Globus pallidus (tissue), 1 donor: ENCODE results near the gene CUEDC1.
A peak's percentile ranks its signal among the peaks of the same experiment; 100 is the strongest.
"Not testable (repeated sequence)": the region's sequence is repeated elsewhere in the genome, so short reads cannot be mapped to it uniquely, and the experiment has no call there.

ENCODE experiments used
- DNase-seq: peaks from one replicate; pipeline ENCODE4 v3.0.0-alpha.2; 2015; ENCODE audit warnings: low spot score

CUEDC1 gene

DNA sequence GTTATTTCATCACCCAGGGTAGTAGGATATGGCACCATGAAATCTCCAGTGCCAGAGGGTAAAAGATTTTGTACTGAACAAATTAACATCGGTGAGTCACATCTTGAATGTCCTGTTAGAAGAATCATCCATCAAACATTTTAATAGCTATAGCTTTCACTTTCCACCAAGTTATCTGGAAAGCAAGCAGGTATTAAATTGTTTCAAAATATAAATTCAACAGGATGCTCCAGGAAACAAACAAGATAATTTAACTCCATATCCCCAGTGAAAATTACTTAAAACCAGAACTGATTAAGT is 30.4 kb upstream of the CUEDC1 start:
- DNase-seq, result no peak

GRCh38 chr17:57984936-57985674 is 29.9 kb upstream of the CUEDC1 start:
- DNase-seq, result no peak

DNA sequence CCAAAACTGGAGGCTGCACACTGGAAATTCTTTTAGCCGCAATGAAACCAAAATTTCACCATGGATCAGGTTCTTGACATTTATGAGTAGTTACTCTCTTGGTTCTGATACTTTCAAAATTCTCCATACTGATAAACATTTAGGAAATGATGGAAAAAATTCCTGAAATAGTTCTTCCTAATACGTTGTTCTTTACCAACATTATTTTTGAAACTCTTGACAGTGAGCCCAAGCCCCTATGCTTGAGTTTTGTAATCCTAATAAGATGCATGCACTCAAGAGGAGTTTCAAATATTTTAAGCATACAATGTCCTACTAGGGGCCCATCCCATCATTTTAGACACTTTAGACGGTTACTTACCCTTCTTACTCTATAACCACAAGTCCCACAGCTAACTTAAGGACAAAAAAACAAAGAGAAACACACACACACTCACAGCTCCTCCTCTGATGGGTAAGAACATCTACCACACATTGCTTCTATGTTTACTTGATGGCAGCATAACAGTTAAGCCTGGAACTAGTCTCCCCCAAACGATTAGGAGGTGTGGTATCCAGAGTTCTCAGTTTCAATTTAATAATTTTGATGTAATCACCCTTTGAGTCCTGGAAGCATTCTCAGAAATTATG is 29.2 kb upstream of the CUEDC1 start:
- no peak for DNase-seq

DNA sequence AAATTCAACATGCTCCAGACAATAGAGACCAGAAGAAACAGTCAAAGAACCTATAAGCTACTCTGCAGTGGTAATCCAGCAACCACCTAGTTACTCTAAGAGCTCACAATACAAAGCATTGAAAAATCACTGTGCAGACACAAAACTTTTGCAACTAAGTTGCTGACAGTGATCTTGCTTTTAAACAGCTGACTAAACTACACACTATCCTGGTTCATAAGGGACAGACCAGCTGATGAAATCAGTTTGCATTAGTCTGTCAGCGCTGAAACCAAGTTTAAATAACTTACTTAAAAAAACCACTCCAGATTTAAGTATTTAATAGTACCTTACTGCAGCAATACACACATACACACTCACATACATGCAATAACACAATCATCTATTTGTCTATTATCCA is 28.2 kb upstream of the CUEDC1 start:
- no peak for DNase-seq

DNA sequence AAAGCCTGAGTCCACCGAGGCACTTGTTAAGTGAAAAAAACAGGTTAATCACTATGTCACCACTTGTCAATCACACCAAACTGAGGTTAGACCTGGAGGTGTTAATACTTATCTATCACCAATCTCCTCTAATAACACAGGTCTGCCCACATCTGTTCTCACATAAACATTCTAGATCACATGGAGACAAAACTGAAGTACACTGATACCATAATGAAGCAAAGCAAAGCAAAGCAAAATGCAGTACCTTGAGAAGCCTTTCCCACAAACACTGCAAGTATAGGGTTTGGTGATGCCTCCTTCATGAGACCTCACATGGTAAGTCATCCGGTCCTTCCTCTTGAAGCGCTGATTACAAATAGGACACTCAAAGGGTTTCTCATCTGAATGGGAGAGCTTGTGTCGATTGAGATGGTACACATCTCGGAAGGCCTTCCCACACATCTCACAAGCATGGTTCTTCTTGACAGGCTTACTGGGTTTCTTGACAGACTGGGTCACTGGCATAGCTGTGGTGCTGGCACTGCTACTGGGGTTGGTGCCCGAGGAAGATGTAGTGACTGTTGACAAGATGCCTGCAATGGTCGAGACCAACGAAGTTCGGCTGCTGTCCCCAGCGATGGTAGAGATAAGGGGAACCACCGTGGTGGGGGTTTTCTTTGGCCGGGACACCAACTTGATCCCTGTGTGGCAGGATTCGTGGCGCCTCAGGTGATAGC is 27.4 kb upstream of the CUEDC1 start:
- no peak for DNase-seq

GRCh38 chr17:57980522-57980921 is 25.3 kb upstream of the CUEDC1 start:
- no peak for DNase-seq

- no peak for DNase-seq
Measured at GRCh38 chr17:57979076-57979475, 23.9 kb upstream of the CUEDC1 start.

DNA sequence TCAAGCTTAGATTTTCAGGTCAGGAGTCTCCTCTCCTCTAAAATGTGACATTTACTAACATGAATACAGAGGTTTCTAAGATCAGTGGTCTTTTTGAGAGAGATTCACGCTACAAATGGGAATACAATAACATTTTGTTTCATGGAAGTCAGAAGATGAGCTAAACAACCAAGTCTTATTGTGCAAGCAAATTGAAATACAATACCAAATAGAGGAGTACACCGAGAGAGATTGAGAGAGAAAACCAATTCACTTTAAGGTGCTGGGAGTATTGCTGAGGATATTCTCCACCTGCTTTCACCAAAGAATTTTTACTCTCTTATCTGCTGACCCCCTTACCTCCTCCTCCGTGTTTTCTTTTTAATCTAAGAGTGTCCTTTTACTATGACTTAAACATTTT is 21.4 kb upstream of the CUEDC1 start:
- peak; percentile 86 for DNase-seq

GRCh38 chr17:57975044-57975443 is 19.8 kb upstream of the CUEDC1 start:
- no peak for DNase-seq

- not testable (repeated sequence) for DNase-seq
Measured at GRCh38 chr17:57974053-57974824, 19.0 kb upstream of the CUEDC1 start.

GRCh38 chr17:57972151-57972550 is 16.9 kb upstream of the CUEDC1 start:
- no peak for DNase-seq

- no peak for DNase-seq
Measured at GRCh38 chr17:57971572-57971971, 16.4 kb upstream of the CUEDC1 start.

- no peak for DNase-seq
Measured at GRCh38 chr17:57970710-57971109, 15.5 kb upstream of the CUEDC1 start.

DNA sequence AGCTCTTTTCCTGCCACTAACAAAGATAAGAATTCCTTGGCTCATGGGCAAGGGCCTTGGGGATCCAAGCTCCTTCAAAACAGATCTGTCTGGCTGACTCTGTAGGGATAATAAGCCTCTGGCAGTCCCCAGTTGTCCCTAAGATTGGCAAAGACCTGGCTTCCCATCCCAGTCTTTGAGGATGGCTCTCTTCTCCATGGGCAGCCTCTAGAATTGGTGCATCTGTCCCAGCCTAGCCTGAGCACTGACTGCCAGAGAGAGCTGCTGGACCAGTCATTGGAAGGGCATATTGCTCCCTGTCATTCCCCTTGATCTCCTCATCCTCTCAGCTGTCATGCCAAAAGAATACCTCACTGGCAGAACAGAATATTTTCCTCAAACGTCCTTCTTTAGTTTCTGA is 13.2 kb upstream of the CUEDC1 start:
- DNase-seq, result no peak

DNA sequence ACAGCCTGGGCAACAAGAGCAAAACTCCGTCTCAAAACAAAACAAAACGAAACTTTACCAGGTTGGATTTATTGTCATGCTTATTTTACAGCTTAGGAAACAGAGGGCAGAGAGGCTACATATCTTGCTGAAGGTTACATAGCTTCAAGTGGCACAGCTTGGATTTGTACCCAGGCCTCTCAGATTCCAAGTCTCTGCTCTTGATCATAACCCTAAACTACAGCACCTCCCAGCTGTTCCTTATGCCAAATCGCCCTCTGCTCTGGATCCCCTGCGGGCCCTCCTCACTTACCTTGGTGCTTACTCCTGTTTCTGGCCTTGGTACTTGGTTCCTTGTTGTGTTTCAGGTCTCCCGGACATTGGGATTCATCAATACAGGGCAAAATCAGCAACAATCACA is 11.7 kb upstream of the CUEDC1 start:
- no peak for DNase-seq

DNA sequence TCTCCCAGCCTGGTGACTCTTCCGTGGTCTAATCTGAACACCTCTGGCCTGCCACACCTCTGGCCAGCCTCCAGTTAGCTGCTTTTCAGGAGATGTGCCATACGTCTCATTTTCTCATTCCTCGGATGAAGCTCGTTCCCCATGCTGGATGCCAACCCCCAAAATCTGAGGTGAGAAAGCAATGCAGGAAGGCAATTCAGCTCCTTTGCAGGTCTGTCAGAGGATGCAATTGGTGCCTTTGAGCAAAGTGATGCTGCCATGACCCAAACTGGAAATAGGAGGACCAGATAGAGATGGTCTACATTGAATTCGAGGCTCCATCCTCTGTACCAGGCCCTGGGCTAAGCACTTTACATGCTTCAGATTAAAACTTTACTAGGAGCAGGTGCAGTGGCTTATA is 11.0 kb upstream of the CUEDC1 start:
- no peak for DNase-seq

DNA sequence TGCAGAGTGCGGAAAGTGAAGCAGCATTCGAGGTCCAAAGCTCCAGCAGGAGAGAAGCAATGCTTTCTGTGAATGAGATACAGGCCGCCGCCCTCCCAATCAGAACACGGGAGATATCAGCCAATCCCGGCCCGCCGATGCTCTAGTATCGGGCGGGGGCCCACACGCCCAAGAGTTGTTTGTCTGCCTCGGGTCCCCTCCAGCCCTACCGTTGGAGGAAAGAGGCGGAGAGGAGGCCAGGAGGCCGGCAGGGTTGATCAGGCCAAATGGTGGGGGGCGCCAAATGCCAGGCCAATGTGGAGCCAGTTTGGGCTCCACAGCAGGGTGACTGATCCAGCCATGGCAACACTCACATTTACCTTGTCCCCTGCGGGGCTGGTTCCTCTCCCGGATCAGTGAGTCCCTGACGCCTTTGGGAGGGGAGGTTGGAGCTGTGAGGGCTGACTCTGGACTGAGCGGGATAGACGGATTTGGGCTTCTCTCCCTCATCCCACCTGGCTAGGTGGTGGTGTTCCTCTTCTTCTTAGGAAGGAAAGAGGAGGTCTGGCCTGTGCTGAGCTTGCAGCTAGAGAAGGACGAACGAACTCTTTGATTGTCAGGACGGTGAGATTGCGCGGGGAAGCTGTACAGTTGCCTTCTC is 10.4 kb upstream of the CUEDC1 start:
- no peak for DNase-seq

DNA sequence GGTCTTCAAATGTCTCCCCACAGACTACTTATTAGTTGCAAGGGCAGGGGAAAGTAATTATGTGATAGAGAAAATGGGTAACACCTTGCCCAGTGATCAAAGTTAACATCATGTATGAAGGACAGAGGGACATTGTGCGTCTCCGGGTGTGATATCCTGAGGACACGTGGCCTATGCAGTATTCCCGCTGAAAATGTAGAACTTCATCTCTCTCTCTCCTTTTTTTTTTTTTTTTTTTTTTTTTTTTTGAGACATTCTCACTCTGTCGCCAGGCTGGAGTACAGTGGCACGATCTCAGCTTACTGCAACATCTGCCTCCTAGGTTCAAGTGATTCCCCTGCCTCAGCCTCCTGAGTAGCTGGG is 7.9 kb upstream of the CUEDC1 start:
- no peak for DNase-seq

DNA sequence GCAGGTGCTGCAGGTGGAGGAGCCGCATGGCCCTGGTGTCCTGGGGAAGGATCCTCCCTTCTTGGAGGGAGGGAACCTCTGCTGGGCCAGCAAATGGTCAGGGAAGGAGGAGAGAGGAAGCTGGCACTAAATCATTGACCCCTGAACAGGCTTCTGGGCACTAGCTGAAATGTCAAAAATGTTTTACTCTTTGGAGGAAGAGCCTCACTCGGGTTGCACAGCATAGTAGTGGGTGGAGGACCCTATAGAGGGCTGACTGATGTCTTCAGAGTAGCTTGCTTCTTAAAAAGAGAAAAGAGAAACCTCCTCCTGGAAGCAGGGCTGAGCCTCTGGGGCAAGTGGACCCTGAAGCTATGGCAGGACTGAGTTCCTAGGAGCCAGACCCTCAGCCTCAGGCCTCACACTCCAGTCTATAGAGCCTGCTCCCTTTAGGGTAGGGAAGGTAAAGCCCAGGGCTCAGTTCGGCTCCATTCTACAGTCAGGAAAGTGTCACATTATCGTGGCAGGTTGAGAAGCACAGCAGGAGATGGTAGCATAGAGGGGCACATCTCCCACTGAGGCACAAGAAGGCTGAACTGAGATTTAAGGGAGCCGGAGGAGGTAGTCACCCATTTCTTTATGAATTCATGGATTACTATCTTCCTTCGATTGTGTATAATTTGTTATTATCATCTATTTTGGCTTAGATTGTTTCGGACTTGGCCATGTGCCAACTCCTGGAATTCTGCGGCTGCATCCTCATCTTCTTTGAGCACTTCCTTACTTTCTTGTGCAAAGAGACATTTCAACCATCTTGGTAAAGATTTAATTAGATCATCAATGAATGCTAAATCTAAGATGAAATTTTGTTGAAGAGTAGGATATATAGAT is 7.3 kb upstream of the CUEDC1 start:
- no peak for DNase-seq

DNA sequence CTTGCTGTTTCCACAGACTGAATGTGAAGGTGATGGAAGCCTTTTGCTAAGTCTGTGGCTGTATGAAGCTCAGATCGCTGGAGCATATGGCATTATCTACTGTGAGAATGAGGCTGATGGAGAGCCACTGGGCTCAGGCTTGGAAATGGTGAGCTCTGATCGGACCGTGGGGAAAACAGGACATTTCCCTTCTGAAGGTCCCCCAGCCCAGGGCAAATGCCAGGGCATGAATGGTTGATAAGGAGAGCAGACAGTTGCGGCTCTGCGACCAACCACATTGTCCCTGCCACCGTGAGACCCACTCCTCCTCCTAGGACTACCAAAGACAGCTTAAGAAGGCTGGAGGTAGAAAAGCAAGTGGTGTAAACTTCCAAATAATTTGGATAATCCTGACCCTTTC is 4.7 kb upstream of the CUEDC1 start:
- no peak for DNase-seq

DNA sequence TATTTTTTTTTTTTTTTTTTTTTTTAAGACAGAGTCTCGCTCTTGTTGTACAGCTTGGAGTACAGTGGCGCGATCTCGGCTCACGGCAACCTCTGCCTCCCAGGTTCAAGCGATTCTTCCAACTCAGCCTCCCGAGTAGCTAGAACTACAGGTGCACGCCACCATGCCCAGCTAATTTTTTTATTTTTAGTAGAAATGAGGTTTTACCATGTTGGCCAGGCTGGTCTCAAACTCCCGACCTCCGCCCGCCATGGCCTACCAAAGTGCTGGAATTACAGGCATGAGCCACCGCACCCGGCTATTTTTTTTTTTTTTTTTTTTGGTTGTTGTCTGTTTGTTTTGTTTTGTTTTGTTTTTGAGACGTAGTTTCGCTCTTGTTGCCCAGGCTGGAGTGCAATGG is 3.2 kb upstream of the CUEDC1 start:
- not testable (repeated sequence) for DNase-seq
